Type B pancreatic cell (in vitro differentiated cells): Measurements from ENCODE around the gene LPCAT1. TPM values are rescaled to one million over a fixed set of nuclear protein-coding genes. Genes with fewer than 3 reads are reported as not detected.
"Not testable (repeated sequence)": the region's sequence is repeated elsewhere in the genome, so short reads cannot be mapped to it uniquely, and the experiment has no call there.

ENCODE experiments used
- DNase-seq: peaks from one replicate; pipeline ENCODE4 v3.0.0; 2021; ENCODE audit warnings: mixed read lengths; ENCODE audit not compliant: unreplicated experiment; ENCODE audit errors: extremely low spot score
- H3K27ac Mint-ChIP-seq: 2 replicates; pipeline ENCODE4 v1.8.0; 2021; ENCODE audit warnings: mild to moderate bottlenecking, mixed read lengths
- H3K27me3 Mint-ChIP-seq: 2 replicates; pipeline ENCODE4 v1.8.0; 2021; ENCODE audit warnings: mixed read lengths
- H3K36me3 Mint-ChIP-seq: 2 replicates; pipeline ENCODE4 v1.8.0; 2021; ENCODE audit warnings: mixed read lengths
- H3K4me1 Mint-ChIP-seq: one replicate; pipeline ENCODE4 v1.8.0; 2021; ENCODE audit warnings: mixed read lengths; ENCODE audit not compliant: unreplicated experiment
- H3K4me3 Mint-ChIP-seq: 2 replicates; pipeline ENCODE4 v1.8.0; 2021; ENCODE audit warnings: mild to moderate bottlenecking, mixed read lengths
- H3K9me3 Mint-ChIP-seq: 2 replicates; pipeline ENCODE4 v1.8.0; 2021; ENCODE audit warnings: mixed read lengths
- total RNA-seq: library from RNA; stranded (reverse); gene quantifications from 2 replicates; pipeline ENCODE4 v1.2.1, GENCODE V29; 2021; ENCODE audit warnings: low replicate concordance
- TF ChIP-seq, protein P1 (sequence below): fragments of 200-600 bp; sonication (generic); conservative IDR thresholded peaks from 2 replicates; pipeline ENCODE4 v1.5.0; 2021; ENCODE audit warnings: antibody characterized with exemption, mild to moderate bottlenecking

Gene LPCAT1
- total RNA-seq, 1 donor from 2014 or later: 91.6 TPM

GRCh38 chr5:1562599-1562998, 38.8 kb upstream of the LPCAT1 start:
- H3K4me1 Mint-ChIP-seq: peaks cover 4% of the 10 kb centered on the region
- H3K4me3 Mint-ChIP-seq: no peak overlapping the region
- no peak overlapping the region for H3K27ac Mint-ChIP-seq
- TF ChIP-seq, protein P1, sequence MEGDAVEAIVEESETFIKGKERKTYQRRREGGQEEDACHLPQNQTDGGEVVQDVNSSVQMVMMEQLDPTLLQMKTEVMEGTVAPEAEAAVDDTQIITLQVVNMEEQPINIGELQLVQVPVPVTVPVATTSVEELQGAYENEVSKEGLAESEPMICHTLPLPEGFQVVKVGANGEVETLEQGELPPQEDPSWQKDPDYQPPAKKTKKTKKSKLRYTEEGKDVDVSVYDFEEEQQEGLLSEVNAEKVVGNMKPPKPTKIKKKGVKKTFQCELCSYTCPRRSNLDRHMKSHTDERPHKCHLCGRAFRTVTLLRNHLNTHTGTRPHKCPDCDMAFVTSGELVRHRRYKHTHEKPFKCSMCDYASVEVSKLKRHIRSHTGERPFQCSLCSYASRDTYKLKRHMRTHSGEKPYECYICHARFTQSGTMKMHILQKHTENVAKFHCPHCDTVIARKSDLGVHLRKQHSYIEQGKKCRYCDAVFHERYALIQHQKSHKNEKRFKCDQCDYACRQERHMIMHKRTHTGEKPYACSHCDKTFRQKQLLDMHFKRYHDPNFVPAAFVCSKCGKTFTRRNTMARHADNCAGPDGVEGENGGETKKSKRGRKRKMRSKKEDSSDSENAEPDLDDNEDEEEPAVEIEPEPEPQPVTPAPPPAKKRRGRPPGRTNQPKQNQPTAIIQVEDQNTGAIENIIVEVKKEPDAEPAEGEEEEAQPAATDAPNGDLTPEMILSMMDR: no peak
- no peaks in the 10 kb centered on the region for H3K9me3 Mint-ChIP-seq
- H3K27me3 Mint-ChIP-seq: no peaks in the 10 kb centered on the region
- DNase-seq: no peak
- no peaks in the 10 kb centered on the region for H3K36me3 Mint-ChIP-seq

- no peaks in the 10 kb centered on the region for H3K9me3 Mint-ChIP-seq
- H3K4me3 Mint-ChIP-seq: no peak overlapping the region
- DNase-seq: no peak
- H3K36me3 Mint-ChIP-seq: no peaks in the 10 kb centered on the region
- TF ChIP-seq, protein P1: no peak
- no peak overlapping the region for H3K27ac Mint-ChIP-seq
- H3K4me1 Mint-ChIP-seq: no peaks in the 10 kb centered on the region
- no peaks in the 10 kb centered on the region for H3K27me3 Mint-ChIP-seq
Observed at GRCh38 chr5:1561402-1561929, 37.7 kb upstream of the LPCAT1 start.

GRCh38 chr5:1560499-1560898, 36.7 kb upstream of the LPCAT1 start:
- H3K27me3 Mint-ChIP-seq, H3K27ac Mint-ChIP-seq: not testable (repeated sequence)

GRCh38 chr5:1558944-1559343, 35.2 kb upstream of the LPCAT1 start:
- Mint-ChIP-seq H3K36me3 (no peaks in the 10 kb centered on the region), H3K27ac (no peak overlapping the region), H3K4me3 (no peak overlapping the region), H3K4me1 (no peaks in the 10 kb centered on the region), H3K9me3 (no peaks in the 10 kb centered on the region), H3K27me3 (no peaks in the 10 kb centered on the region)
- TF ChIP-seq, protein P1: no peak
- DNase-seq: no peak

More at GRCh38 chr5:1560499-1560898, 36.7 kb upstream of the LPCAT1 start:
- not testable (repeated sequence) for H3K36me3 Mint-ChIP-seq, H3K4me1 Mint-ChIP-seq, H3K9me3 Mint-ChIP-seq, H3K4me3 Mint-ChIP-seq, DNase-seq

GRCh38 chr5:1557114-1557873, 33.5 kb upstream of the LPCAT1 start:
- no peak overlapping the region for H3K4me3 Mint-ChIP-seq
- no peaks in the 10 kb centered on the region for H3K4me1 Mint-ChIP-seq
- TF ChIP-seq, protein P1: no peak
- DNase-seq: no peak
- no peaks in the 10 kb centered on the region for H3K27me3 Mint-ChIP-seq
- H3K36me3 Mint-ChIP-seq: no peaks in the 10 kb centered on the region
- no peaks in the 10 kb centered on the region for H3K9me3 Mint-ChIP-seq
- no peak overlapping the region for H3K27ac Mint-ChIP-seq
